Mucosa of gallbladder (tissue), 1 donor: ENCODE results near the gene ZNF117. TPM values are rescaled to one million over a fixed set of nuclear protein-coding genes. Genes with fewer than 3 reads are reported as not detected.

Source experiments
- total RNA-seq: library from RNA; stranded (reverse); gene quantifications from one replicate; pipeline ENCODE4 v1.2.1, GENCODE V29; 2021
- donor health status: DM: no; HTN: no; CAD: no.

The ZNF117 gene
- total RNA-seq, 1 donor from 2014 or later = 31.6 TPM

Other genes starting within 250 kb of the ZNF117 start
- gene ZNF138, start 196.6 kb downstream of the ZNF117 start, total RNA-seq = 7.5 TPM
- gene ZNF273, start 87.8 kb downstream of the ZNF117 start, total RNA-seq = 9.3 TPM
- gene ERV3-1, start 15.7 kb upstream of the ZNF117 start, total RNA-seq = 38.7 TPM